ENCODE data around the gene EBF3.

Gene EBF3

DNA sequence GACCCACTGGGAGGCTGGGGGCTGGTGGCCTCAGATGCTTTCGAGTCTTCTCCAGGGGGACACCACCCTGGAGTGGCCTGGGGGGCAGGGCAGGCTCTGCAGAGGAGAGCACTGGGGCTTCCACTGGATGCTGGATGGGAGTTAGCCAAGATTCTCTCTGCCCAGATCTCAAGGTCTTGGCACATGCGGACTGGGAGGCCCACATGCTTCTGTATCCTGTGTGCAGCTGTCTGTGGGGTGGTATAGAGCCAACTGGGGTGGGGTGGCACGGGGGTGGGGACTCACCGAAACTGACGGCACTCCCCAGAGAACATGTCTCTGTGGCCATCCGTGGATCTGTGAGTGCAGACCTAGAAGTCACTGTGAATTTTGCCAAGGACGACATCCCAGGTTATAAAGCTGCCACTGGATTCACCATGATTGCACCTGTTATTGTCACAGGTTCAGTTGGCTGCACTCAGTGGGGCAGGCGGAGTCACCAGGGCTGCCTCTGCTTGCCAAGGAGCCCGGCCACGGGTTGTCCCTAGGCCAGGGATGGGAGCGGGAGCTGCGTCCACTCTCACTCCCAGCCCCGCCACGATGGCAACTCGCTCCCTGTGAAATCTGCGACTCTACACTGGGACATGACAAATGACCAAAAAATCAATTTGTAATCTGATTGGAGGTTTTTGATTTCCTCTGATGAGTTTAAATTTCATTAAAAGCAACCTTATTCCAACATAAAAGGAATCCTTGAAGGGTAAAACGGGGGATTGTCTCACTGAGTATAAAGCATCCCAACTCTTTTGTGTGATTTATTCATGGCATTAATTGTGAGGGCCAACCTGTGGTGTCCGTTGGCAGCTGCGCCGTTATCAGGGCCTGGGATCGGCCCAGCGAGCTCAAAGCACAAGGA lies 131.3 kb downstream of the EBF3 start:
- no peak for DNase-seq

DNA sequence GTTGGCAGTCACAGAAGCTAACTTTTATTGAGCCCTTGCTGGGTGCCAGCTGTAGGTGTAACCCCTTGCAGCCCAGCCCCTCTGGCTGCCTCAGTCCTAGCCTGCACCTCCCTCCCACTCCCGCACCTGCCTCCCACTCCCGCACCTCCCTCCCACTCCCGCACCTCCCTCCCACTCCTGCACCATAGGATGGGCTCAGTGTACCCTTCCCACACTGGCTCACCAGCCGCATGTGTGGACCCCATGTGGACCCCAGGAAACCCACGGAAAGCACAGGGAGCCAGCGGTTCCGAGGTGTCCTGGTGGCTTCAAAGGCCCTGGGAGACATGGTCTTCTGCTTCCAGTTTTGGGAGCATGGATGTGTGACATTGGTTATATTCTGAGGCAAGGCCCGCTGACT lies 132.9 kb downstream of the EBF3 start:
- no peak for DNase-seq

DNA sequence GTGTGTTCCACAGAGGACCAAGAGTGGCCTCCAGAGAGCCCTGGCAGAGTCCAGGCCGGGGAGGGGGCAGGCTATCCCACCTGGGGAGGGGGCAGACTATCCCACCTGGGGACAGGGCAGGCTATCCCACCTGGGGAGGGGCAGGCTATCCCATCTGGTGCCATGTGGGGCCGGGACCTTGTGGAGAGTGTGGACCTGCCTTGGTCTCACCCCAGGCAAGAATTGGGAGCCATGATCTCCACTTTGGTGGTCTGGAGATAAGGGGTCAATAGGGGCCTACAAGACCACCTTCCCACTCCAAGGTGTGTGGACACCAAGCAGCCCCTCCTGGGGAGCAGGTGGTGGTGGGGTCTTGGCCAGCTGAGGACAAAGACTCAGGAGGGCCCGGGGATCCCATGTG lies 138.2 kb downstream of the EBF3 start:
- no peak for DNase-seq

DNA sequence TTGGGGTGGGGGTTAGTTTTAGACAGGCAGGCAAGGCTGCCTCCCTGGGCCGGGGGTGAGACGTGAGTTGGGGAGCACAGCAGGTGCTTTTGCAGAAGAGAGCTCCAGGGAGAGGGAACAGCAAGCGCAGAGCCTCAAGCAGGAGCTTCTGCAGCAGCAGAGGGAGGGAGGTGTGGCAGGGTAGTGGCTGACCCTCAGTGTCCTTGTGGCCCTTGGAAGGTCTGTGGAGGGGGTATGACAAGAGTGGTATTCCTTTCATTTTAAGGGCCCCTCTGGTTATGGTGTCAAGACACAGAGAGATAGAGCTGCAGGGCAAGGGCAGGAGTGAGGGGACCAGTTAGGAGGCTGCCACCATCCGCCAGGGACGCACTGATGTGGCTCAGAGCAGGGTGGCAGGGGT lies 138.9 kb downstream of the EBF3 start:
- DNase-seq: no peak

DNA sequence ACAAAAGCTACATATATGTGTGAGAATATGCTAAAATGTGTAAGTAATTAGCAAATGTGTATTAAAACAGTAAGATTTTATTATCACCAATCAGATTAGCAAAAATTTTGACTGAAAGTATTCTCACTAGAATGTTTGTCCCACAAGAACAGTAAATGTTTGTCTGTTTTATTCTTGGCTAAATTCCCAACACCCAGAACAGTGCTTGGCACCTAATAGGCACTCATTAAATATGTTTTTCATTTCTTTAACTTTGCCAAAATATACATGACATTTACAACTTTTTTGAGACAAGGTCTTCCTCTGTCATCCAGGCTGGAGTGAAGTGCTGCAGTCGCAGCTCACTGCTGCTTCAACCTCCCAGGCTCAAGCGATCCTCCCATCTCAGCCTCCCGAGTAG lies 143.6 kb downstream of the EBF3 start:
- DNase-seq: no peak

DNA sequence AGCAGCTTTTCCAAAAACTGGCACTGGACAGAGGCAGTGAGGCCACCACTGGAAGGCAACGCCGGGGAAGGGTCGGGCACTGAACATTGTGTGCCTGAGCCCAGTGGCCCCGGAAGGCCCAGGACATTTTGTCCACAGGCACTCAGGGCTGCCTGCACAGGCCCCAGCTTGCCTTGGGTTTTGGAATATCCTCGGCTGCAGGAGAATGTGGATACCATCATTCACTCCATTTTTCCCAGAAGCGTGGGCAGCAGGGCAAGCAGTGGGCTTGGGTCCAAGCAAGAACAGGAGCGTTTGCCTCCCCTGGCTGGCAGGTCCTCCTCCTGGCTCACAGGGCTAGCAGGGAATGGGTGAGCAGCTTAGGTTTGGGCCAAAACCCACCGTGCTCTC lies 147.4 kb downstream of the EBF3 start:
- no peak for DNase-seq

DNA sequence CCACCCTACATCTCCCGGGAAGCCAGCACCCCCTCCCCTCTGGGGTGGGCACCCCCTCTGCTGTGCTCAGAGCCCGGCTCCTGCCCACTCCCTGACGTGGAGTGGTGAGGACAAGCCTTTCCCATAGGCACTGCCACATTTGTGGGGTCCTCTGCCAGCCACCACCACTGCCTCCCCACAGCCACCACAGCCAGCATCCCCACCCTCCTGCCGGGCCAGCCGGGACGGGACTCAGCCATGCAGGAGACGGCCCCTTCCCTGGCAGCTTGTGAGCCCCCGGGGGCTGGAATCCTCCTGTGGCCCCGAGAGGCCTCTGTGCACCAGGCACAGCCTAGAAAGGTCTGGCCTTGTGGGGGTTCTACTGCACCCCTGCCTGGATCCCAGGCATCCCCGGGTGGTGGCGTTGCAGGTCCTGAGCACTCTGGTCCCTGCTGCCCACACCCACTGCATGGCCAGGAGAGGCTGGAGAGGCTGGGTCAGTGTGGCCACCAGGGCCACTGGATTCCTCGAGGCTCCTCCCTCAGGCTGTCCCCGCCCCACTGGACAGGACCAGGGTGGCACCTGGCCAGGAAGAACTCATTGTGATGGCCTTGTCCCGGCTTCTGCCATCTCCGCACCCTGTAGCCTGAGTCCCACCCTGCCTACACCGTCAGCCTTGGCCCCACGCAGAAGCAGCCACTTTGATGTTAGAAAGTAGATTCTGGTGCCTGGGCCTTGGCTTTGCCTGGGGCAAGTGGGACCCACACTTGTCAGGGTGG lies 148.0 kb downstream of the EBF3 start:
- no peak for DNase-seq

DNA sequence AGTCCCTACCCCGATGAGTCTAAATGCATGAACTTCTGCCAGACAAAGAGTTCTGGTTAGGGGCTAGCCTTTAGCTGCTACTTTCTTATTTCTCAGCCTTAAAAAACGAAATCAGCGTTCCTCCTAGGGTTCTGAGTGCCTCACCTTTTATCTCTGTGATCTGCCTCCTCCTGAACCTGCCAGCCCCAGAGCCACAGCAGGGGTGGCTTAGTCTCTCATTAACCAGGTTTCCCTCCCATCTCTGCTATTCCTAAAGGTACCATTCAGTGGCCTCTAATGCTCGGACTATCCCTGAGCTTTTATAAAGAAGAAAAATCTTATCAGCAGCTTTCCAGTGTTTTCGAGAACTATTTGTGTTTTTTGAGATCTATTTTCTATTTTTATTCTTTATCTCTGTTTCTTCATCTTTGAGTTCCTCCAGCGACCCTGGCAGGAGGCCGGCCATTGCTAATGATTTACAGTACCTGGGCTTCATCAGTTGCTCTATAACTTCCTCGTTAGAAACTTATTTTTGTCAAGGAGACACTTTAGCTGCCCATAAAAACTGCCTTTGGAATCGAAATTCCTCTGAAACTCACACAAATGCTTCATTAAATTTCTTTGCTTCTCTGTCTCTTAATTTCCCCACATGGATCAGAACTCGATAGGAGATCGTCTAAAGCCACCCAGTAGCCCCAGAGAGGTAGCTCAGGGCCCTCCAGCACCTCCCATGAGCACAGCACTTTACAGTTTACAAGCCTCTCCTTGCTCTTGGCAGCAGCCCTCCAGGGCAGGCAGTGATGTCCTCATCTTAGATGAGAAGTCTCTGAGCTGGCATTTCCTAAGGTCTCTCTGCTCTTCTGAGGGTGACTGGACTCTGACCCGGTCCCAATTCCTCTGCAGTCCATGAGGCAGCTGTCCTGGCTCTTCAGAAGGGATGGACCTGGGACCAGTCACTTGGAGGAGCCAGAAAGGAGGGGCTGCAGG lies 149.1 kb downstream of the EBF3 start:
- DNase-seq: no peak

DNA sequence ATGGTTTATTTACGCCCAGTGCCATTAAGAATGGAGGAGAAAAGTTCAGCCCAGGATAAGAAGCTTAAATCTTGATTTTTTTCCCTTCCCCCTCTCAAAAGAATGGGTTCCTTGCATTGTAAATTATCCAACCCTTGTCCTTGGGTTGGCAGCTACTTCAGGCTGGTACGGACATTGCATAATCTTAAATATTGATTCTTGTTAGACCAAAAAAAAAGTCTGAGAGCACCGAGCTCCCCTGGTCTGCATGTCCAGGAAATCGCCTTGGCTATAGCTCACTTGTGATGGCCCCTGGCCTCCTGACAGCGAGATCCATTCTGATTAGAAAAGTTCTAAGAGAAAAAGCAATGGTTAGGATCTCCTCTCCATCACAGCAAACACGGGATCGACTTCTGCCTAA lies 151.7 kb downstream of the EBF3 start:
- DNase-seq: no peak

DNA sequence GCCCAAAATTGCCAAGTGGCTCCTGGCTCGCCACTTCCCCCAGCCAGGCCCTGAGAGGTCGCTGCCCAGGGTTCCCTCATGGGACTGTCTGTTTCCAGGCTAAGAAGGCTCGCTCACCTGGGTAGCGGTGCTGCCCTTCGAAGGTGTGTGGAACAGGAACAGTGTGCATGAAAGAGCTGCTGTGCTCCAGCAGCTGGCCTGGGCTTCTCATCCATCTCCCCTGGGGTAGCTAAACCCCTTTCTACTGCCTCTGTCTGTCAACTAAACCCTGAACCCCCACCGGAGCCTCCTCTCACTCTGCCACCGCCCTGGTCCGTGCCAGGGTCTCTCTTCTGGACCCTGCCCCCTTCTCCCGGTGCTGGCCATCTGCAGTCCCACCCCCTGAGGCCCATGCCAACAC lies 152.9 kb downstream of the EBF3 start:
- DNase-seq: no peak

DNA sequence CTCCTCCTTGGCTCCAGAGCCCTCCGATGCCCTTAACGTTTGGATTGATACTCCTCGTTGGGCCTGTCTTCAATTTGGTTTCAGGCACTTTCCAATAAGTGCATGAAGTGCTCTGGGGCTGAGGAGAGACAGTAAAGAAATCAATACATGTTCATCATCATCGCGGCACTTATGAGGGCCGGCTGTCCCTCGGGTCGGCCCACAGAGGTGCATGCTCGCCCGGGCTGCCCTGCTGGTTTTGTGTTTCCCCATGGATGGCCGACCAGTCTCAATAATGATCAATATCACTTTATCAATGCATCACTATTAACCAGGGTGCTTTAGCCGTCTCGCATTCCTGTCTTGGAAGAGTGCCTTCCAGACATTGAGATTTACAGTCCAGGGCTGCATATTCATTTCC lies 154.2 kb downstream of the EBF3 start:
- DNase-seq: no peak

DNA sequence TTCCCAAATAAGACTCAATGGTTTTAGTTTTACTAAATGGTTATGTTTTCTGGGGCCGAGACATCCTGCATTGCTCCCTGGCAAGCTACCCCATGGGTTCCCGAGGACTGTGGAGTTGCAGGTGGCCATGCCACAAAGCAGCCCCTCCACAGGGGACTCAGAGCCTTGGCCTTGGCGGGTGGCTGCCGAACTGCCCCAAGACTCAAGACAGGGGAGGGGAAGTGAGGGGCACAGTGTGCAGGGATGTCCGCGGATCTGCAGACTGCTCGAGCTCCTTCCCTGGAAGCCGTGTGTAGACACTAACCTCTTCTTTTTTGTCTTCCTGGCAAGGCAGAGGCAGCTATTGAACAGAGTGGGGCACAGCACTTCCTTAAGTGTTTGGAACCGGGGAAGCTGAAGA lies 154.6 kb downstream of the EBF3 start:
- no peak for DNase-seq

DNA sequence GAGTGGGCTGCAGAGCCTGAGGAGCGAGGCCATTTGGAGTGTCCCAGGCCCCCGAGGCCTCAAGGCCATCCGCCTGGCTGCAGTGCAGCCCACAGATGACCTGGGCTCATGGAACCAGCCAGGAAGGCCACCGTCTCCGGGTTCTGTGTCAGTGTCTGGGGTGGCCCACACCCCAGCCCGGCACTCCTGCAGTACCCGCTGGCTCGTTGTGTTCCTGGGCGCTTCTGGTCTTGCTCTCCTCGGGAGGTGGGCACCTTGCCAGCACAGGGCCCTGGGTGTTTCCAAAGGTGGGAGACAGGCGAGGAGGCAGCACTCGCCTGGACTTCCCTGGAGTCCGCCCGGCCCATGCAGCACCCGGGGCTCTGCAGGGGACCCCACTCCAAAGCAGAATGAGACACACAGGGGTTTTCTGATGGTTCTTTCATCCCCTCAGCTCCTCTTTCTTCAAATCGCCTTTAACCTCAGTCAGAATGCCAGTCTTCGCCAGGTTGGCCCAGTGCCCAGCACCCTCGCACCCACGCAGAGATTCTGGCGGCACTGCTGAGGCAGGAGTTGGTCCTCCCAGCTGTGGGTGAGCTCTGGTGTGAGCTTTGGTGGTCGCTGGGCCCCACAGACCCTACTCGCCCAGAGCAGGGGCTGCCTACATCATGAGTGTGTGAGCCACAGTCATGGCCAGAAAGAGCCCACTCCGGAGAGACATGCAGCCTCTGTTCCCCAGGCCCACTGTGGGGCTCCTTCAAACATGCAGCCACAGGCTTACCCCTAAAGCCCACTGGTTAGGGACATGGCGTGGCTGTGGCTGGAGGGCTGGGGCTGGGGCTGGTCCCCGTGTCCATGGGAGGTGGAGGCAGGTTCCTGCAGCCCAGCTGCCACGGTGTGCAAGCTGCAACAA lies 155.7 kb downstream of the EBF3 start:
- DNase-seq: no peak

DNA sequence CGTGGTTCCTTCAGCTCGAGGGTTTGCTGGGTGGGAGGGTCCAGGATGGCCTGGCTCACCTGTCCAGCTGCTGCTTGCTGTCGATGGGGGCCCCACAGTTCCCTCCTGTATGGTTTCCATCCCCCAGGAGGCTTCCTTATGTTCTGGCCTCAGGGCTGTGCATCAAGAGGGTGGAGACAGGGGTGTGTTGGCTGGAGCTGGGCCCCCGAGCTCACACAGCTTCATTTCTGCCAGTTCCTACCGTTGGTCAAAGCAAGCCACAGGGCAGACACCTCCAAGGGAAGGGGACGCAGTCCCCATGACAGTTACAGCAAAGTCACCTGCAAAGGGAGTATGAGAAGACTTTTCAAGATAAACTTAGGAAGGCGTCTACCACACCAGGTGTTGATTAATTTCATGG lies 156.9 kb downstream of the EBF3 start:
- DNase-seq: no peak

DNA sequence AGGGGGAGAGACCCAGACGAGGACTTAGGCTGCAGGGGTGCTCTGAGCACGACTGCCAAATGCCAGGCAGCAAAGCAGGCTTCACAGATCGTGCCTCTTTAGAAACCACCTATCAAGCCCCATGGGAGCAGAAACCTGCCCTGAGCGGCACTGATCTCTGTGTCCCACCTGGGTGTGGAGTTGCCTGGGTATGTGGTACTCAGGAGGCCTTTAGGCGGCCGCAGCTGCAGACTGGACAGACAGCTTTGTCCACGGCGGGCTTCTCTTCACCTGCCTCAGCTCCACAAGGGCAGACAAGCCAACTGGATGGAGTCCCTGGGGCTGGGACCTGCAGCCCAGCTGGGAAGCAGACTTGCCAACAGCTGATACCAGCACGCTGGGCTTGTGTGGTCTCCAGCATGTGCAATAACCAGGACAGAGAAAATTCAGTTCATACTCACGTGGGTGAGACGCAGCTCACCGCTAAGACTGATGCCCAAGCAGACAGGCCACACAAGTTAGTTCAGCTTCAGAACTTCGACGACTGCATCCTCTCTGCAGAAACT lies 163.2 kb downstream of the EBF3 start:
- no peak for DNase-seq

DNA sequence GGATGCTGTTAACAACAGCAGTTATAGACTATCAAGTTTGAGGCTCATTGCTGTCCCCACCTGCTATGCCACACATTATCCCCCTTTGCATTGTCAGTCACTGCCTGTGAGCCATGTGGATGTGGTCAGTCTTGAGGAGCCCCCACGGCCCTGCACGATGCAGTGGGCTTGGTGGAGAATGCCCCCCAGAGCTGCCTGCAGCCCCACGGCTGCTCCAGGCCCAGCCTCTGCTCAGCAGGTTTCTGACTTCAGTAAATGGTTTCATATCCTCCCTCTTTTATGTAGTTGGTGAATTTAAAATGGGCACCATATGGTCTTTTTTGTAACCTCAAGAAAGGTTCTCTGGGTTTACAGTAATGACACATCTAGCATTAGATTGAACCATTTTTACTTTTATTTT lies 164.1 kb downstream of the EBF3 start:
- DNase-seq: no peak

DNA sequence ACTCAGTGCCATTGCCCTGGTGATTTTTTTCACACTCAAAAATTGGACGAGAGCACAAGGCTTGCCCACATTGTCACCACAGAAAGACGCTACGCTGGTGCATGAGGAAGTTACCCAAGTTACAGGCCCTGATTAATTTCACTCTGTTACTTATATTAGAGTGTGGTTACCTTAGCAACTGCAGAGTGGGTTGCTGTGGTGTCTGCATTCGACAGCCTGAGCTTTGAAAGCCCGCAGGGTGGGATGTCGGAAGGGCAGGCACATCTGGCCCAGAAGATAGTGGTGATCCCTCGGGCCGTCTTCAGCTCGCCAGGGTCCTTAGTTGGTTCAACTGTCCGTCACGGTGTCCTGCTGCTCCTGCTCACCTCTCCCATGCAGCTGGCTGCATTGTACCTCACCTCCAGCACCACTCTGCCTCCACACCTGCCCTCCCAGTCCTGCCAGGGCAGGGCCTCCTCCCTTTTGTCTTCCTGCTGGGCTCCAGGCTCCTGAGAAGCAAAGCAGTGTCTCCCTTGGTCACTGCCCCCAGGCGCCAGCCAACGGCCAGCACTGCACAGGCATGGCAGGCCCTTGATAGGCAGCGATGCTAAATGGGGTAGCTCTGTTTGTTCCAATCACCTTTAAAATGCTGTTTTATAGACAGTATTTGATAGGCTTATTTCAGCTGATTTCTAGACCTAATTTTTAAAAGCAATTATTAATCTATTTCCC lies 167.2 kb downstream of the EBF3 start:
- no peak for DNase-seq

DNA sequence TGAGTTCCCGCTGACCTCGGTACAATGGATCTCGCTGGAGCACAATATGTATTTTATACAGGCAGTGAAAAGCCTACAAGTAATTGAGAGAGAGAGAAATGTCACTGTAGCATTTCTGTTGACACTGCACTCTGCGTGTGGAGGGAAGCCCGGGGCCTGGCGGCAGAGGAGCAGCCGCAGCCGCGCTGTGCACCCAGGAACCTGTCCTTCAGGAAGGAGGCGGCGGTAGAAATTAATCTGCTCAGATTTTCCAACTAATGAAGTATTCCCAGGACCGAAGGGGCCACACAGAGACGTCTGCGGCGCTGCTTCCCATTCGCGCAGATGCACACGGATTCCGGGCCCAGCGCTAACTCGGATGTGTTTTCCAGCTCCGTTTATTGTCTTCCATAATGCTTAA lies 170.1 kb downstream of the EBF3 start:
- no peak for DNase-seq

DNA sequence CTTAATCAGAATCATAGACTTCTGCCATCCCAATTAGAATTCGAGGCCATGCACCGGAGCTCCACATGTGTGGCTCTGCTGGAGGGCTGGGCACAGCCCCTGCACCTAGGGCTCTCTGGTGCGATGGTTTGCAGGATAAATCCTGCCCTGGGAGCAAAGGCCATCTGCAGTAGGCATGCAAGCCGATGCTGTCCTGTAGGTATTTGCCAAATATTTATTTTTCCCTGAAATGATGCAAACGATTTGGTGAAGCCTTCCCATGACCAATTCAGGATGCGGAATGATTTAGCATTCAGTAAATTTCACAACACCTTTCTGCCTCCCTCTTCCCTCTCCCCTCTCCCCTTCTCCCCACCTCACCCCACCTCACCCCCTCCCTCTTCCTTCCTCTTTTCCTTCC lies 170.6 kb downstream of the EBF3 start:
- DNase-seq: no peak

DNA sequence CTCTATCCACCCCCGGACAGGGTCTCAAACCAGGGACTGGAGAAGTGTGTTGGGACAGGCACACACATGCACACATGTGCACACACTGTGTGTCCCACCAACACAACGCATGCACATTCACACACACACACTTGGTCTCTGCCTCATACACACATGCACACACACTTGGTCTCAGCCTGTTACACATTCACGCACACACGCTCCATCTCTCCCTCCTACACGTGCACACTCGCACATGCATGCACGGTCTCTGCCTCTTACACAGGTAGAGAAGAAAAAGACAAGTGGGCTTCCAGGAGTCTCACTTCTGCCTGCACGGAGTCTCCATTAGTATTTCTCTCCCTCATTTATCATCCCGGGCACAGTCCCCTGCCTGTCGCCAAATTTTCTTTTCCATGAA lies 171.2 kb downstream of the EBF3 start:
- DNase-seq: no peak

DNA sequence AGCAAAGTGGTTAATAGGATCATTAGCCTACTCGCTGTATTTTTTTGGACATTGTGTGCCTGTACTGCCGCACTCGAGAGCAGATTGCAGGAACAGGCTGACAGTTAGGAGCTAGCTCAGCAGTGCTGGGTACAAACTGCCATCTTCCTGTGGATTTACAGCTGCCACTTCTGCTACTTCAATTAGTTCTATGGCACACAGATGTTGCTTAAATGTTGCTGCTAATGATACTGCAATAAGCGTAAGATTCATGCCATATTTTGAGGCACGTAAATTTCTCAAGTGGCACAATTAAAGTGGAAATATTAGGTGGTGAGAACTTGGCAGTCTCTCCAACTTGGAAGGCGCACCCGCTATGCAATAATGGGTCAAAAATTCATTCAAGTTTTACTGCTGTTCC lies 171.9 kb downstream of the EBF3 start:
- no peak for DNase-seq

Measured in CD4-positive, alpha-beta T cell treated with Interleukin-17A for 1 hour (primary cell).